Mesendoderm (in vitro differentiated cells): ENCODE results near the gene CDH20.

Experiments used
- DNase-seq: peaks from one replicate; pipeline ENCODE4 v3.0.0; 2013
- H2AK5ac ChIP-seq: 2 replicates; pipeline ENCODE4 v1.6.1; 2013; ENCODE audit warnings: low read length, inconsistent platforms
- H2BK120ac ChIP-seq: 2 replicates; pipeline ENCODE4 v1.6.1; 2013; ENCODE audit warnings: low read depth, mild to moderate bottlenecking, low read length, moderate library complexity, mixed read lengths
- H2BK15ac ChIP-seq: replicated peaks from 2 replicates; pipeline ENCODE4 v1.6.1; 2013; ENCODE audit warnings: low read depth, mild to moderate bottlenecking, moderate library complexity
- H2BK5ac ChIP-seq: 2 replicates; pipeline ENCODE4 v1.6.1; 2013; ENCODE audit warnings: low read length, inconsistent platforms
- H3K18ac ChIP-seq: 2 replicates; pipeline ENCODE4 v1.6.1; 2013; ENCODE audit warnings: mild to moderate bottlenecking, low read length, mixed read lengths
- H3K23ac ChIP-seq: one replicate; pipeline ENCODE4 v1.6.1; 2013; ENCODE audit warnings: low read length
- H3K27ac ChIP-seq: 2 replicates; pipeline ENCODE4 v1.5.1; 2013; ENCODE audit warnings: low read depth, mild to moderate bottlenecking, inconsistent platforms, low read length, moderate library complexity
- H3K27me3 ChIP-seq: 2 replicates; pipeline ENCODE4 v1.6.1; 2013; ENCODE audit warnings: low read length, control low read depth, mild to moderate bottlenecking, inconsistent platforms; ENCODE audit not compliant: insufficient read depth, poor library complexity
- H3K36me3 ChIP-seq: 2 replicates; pipeline ENCODE4 v1.6.1; 2013; ENCODE audit warnings: low read length, inconsistent platforms; ENCODE audit not compliant: control insufficient read depth, insufficient read depth
- H3K4ac ChIP-seq: one replicate; pipeline ENCODE4 v1.6.1; 2013; ENCODE audit warnings: low read depth, mild to moderate bottlenecking, low read length, moderate library complexity
- H3K4me1 ChIP-seq: 2 replicates; pipeline ENCODE4 v1.6.1; 2013; ENCODE audit warnings: low read depth, low read length, inconsistent platforms; ENCODE audit not compliant: control insufficient read depth
- H3K4me2 ChIP-seq: 2 replicates; pipeline ENCODE4 v1.6.1; 2013; ENCODE audit warnings: low read length
- H3K4me3 ChIP-seq: 2 replicates; pipeline ENCODE4 v1.5.1; 2013; ENCODE audit warnings: mild to moderate bottlenecking, low read length
- H3K56ac ChIP-seq: one replicate; pipeline ENCODE4 v1.6.1; 2013; ENCODE audit warnings: low read length
- H3K79me1 ChIP-seq: 2 replicates; pipeline ENCODE4 v1.6.1; 2013; ENCODE audit warnings: low read length, inconsistent platforms
- H3K79me2 ChIP-seq: 2 replicates; pipeline ENCODE4 v1.6.1; 2013; ENCODE audit warnings: mild to moderate bottlenecking, low read length; ENCODE audit not compliant: control insufficient read depth, insufficient read depth
- H3K9ac ChIP-seq: 2 replicates; pipeline ENCODE4 v1.6.1; 2013; ENCODE audit warnings: low read length, inconsistent platforms
- H4K5ac ChIP-seq: one replicate; pipeline ENCODE4 v1.6.1; 2013; ENCODE audit warnings: low read length
- H4K8ac ChIP-seq: one replicate; pipeline ENCODE4 v1.6.1; 2013; ENCODE audit warnings: low read depth, mild to moderate bottlenecking, control low read depth, low read length, moderate library complexity
- WGBS: extraction: QIAGEN DNeasy Blood & Tissue Kit; methylation state at CpG from one replicate; pipeline ENCODE4 v1.1.7; 2013; ENCODE audit warnings: low lambda C conversion rate, missing lambda C conversion rate; ENCODE audit not compliant: insufficient coverage; ENCODE audit errors: extremely low coverage; 5-methylcytosine and 5-hydroxymethylcytosine counted together

Gene CDH20

DNA sequence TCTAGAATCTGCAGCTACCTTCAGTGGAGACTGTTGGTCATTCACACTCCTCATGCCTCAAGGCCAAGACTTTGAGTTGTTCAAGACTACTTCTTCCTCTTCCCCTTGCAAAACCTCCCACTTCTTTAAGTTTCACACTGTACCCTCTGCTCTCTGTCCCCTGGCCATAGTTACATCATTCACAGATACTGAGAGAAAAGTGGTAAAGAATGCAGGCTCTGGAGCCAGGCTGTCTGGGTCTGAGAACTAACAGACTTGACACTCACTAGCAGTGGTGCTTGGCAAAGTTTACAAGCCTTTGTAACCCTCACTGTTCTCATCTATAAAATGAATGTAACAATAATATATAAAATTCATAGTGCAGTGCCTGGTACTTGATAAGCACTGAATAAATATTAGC lies 61.8 kb downstream of the CDH20 start:
- no peaks in the 10 kb centered on the region for H3K79me2 ChIP-seq
- H4K8ac ChIP-seq = no peak overlapping the region
- H3K56ac ChIP-seq = no peak overlapping the region
- no peak overlapping the region for H2BK120ac ChIP-seq
- no peaks in the 10 kb centered on the region for H3K4me1 ChIP-seq
- H3K23ac ChIP-seq = no peak overlapping the region
- H3K4ac ChIP-seq = no peak overlapping the region
- H3K27me3 ChIP-seq = no peaks in the 10 kb centered on the region
- no peak overlapping the region for H2AK5ac ChIP-seq
- H3K4me2 ChIP-seq = no peak overlapping the region
- H2BK5ac ChIP-seq = no peak overlapping the region
- H3K79me1 ChIP-seq = no peaks in the 10 kb centered on the region
- H3K4me3 ChIP-seq = no peak overlapping the region
- no peak overlapping the region for H3K18ac ChIP-seq
- no peak overlapping the region for H3K9ac ChIP-seq
- no peak overlapping the region for H4K5ac ChIP-seq
- DNase-seq = peak; percentile 35
- H3K36me3 ChIP-seq = no peaks in the 10 kb centered on the region
- no peak overlapping the region for H2BK15ac ChIP-seq
- H3K27ac ChIP-seq = no peak overlapping the region

DNA sequence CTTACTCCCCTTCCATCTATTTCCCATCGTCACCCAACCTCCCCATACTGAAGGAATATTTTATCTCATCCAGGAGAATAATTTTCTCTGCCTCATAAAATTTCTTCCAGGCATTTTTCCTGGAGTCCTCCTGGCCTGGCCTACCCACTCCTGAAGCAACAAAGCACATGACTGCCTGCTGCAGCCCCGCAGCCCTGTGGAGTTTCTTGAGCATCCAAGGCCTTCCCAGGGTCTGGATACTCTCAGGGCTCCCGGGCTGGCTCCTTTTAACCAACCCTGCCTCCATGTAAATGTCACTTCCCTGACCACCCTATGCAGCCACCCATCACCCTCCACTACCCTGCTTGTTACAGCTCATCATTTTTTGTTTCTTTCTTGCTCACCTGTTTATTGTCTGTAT lies 64.0 kb downstream of the CDH20 start:
- Histone ChIP-seq H3K79me1 (no peaks in the 10 kb centered on the region), H3K4me3 (no peak overlapping the region), H3K56ac (no peak overlapping the region), H2BK15ac (no peak overlapping the region), H3K4ac (no peak overlapping the region), H3K4me2 (no peak overlapping the region), H3K9ac (no peak overlapping the region), H4K8ac (no peak overlapping the region), H3K27ac (no peak overlapping the region), H3K27me3 (no peaks in the 10 kb centered on the region), H2AK5ac (no peak overlapping the region), H2BK5ac (no peak overlapping the region), H3K79me2 (no peaks in the 10 kb centered on the region), H3K23ac (no peak overlapping the region), H3K4me1 (no peaks in the 10 kb centered on the region), H4K5ac (no peak overlapping the region), H3K18ac (no peak overlapping the region), H3K36me3 (no peaks in the 10 kb centered on the region), H2BK120ac (no peak overlapping the region)
- 100% methylated on average over 1 of the region's 3 CpGs for WGBS
- DNase-seq = no peak

DNA sequence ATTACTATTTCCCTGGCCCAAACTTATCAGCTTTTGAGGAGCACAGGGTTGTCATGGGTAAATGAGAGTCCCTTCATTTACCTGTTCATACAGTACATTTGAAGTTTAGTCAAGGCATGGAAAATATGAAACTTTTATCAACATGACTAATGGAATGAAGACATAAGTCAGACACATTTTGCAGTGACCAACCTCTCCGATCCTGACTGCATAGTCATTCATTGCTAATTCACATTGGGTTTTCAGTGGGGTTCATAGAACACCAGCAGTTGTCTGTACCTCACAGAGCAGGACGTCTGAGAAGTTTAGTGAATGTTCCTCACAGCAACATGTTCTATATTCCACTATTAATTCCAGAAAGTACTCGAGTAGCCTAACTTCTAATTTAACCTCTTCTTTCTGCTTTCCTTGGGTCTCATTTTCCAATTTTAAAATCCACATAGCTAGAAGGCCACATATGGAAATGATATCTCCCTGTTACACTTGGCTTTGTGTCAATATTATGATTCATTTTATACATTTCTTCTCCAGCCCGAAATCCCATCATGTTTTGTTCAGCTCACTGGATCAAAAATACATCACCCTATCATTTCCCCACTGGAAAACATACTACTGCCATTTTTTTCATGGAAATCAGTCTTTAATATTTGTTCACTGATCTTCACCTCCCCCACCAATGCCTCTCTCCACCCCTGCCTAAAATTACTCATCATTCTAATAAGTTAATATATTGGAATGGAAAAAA lies 65.9 kb downstream of the CDH20 start:
- Histone ChIP-seq H3K4me2 (no peak overlapping the region), H4K5ac (no peak overlapping the region), H3K27me3 (no peaks in the 10 kb centered on the region), H3K23ac (no peak overlapping the region), H2BK120ac (no peak overlapping the region), H3K9ac (no peak overlapping the region), H3K4me3 (no peak overlapping the region), H2BK5ac (no peak overlapping the region), H2BK15ac (no peak overlapping the region), H4K8ac (no peak overlapping the region), H3K56ac (no peak overlapping the region), H3K79me1 (no peaks in the 10 kb centered on the region), H3K18ac (no peak overlapping the region), H3K36me3 (no peaks in the 10 kb centered on the region), H3K27ac (no peak overlapping the region), H2AK5ac (no peak overlapping the region), H3K4me1 (no peaks in the 10 kb centered on the region), H3K4ac (no peak overlapping the region), H3K79me2 (no peaks in the 10 kb centered on the region)
- no peak for DNase-seq
- WGBS = no CpG with 5 or more reads among the region's 4 CpGs

DNA sequence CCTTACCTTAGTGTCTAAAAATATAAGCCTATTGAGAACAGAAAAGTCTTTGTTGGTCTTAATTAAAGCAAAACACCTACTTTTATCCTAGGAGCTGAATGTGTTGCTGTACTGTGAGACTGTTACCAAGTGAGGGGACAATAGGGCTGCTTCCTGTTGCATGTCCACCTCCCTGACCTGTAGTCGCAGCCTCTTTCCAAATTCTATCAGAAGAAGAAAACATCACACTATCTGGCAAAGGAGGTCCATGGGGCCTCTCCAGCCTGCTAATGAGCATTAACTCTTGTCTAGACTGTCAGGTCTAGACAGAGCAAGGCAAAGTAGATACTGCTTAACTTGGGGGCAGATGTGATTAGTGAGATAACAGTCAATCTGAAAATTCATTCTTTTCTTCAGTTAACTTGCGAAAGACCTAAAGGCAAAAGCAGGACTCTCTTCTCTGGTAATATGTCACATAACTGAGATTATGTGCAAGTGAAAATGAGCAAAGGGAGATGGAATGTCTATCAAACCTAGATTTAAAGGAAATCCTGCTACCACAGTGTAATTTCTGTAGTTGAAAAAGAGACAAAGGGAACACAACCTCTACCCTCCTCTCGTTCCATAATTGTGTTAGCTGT lies 66.9 kb downstream of the CDH20 start:
- Histone ChIP-seq H2BK120ac (no peak overlapping the region), H3K23ac (no peak overlapping the region), H3K27ac (no peak overlapping the region), H2AK5ac (no peak overlapping the region), H3K9ac (no peak overlapping the region), H4K8ac (no peak overlapping the region), H3K4me3 (no peak overlapping the region), H3K27me3 (no peaks in the 10 kb centered on the region), H3K79me2 (no peaks in the 10 kb centered on the region), H3K18ac (no peak overlapping the region), H4K5ac (no peak overlapping the region), H3K36me3 (no peaks in the 10 kb centered on the region), H2BK15ac (no peak overlapping the region), H2BK5ac (no peak overlapping the region), H3K4ac (no peak overlapping the region), H3K56ac (no peak overlapping the region), H3K4me2 (no peak overlapping the region), H3K4me1 (no peaks in the 10 kb centered on the region), H3K79me1 (no peaks in the 10 kb centered on the region)
- peak; percentile 62 for DNase-seq
- WGBS = no CpG with 5 or more reads among the region's 3 CpGs

DNA sequence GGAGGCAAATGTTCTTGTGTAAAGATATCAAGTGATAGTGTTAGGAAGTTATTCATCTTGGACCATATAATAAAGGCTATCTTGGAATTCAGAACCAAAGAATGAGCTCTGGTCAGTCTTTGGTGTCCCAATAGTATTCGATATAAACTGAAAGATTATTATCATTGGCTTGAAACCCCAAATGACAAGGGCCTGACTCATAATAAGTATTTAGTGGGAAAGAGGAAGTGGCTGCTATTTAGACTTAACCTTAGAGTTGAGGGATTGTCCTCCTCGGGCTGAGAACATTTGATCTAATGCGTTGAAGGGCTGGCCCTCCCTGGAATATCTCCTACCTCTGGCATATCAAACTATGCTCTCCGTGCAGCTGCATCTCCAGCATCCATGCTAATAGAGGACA lies 67.5 kb downstream of the CDH20 start:
- Histone ChIP-seq H3K23ac (no peak overlapping the region), H3K4ac (no peak overlapping the region), H3K18ac (no peak overlapping the region), H4K8ac (no peak overlapping the region), H3K4me3 (no peak overlapping the region), H3K9ac (no peak overlapping the region), H4K5ac (no peak overlapping the region), H2BK15ac (no peak overlapping the region), H3K4me2 (no peak overlapping the region), H2BK120ac (no peak overlapping the region), H2AK5ac (no peak overlapping the region), H3K4me1 (no peaks in the 10 kb centered on the region), H3K56ac (no peak overlapping the region), H2BK5ac (no peak overlapping the region), H3K79me1 (no peaks in the 10 kb centered on the region), H3K79me2 (no peaks in the 10 kb centered on the region), H3K27ac (no peak overlapping the region), H3K36me3 (no peaks in the 10 kb centered on the region), H3K27me3 (no peaks in the 10 kb centered on the region)
- no peak for DNase-seq
- no CpG with 5 or more reads among the region's 4 CpGs for WGBS

DNA sequence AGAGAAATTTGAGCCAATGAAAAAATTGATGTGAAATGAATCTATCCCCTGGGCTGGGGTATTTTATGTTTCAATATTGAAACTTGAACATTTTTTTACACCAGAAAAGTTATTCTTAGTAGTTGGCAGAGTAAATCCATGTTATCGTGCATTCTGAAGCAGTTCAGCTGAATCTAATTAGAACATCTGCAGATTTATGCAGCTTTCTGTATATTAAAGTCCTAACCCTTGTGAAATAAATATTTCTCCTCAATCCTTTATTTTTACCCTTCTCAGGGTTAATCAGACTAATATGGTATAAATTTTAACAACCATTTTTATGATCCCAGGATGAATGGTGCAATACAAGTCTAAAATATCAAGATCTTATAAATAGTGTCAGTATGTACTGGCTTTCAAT lies 69.5 kb downstream of the CDH20 start:
- no peak for DNase-seq
- H2BK120ac ChIP-seq = no peak overlapping the region
- H3K27ac ChIP-seq = no peak overlapping the region
- H3K4me1 ChIP-seq = no peaks in the 10 kb centered on the region
- H2BK5ac ChIP-seq = no peak overlapping the region
- no peak overlapping the region for H2AK5ac ChIP-seq
- H3K56ac ChIP-seq = no peak overlapping the region
- no peaks in the 10 kb centered on the region for H3K79me1 ChIP-seq
- H3K4me2 ChIP-seq = no peak overlapping the region
- H3K23ac ChIP-seq = no peak overlapping the region
- no peak overlapping the region for H3K4ac ChIP-seq
- H3K18ac ChIP-seq = no peak overlapping the region
- no peaks in the 10 kb centered on the region for H3K79me2 ChIP-seq
- no peaks in the 10 kb centered on the region for H3K36me3 ChIP-seq
- no CpG with 5 or more reads among the region's 1 CpG for WGBS
- no peaks in the 10 kb centered on the region for H3K27me3 ChIP-seq
- no peak overlapping the region for H2BK15ac ChIP-seq
- no peak overlapping the region for H4K8ac ChIP-seq
- H3K9ac ChIP-seq = no peak overlapping the region
- H3K4me3 ChIP-seq = no peak overlapping the region
- no peak overlapping the region for H4K5ac ChIP-seq
